Measurements from ENCODE around the gene METTL4. TPM values are rescaled to one million over a fixed set of nuclear protein-coding genes. Genes with fewer than 3 reads are reported as not detected.
A peak's percentile ranks its signal among the peaks of the same experiment; 100 is the strongest.

The METTL4 gene
- total and polyA plus RNA-seq, 9 of the 15 experiments (the other 6 are each of a cell fraction or from before 2014, with no cell fraction given), result 7.9 to 32.8 (median 22.1) TPM

- TF ChIP-seq CLOCK (CRISPR knock-in tag; IDR thresholded peaks at IDR 0.05; ENCODE audit: borderline replicate concordance) (no peak), ZNF134 (CRISPR knock-in tag; conservative IDR thresholded peaks at IDR 0.05) (no peak), UBTF (IDR thresholded peaks at IDR 0.05; ENCODE audit: borderline replicate concordance in 1 of 2, low read depth in 2 of 2, low read length in 2 of 2) (0 out of 4 replicates have a peak, but pooled peaks have one; percentile 19 to 43), ZNF24 (IDR thresholded peaks at IDR 0.05) (0 out of 2 replicates have a peak, but pooled peaks have one; percentile 5), HDAC2 (IDR thresholded peaks at IDR 0.05) (peak; percentile 45; the same call in 1 of the 2 replicates), XRCC4 (IDR thresholded peaks at IDR 0.05; ENCODE audit: extremely low read depth, insufficient read depth, insufficient read length) (no peak)
- TF ChIP-seq, protein P1, sequence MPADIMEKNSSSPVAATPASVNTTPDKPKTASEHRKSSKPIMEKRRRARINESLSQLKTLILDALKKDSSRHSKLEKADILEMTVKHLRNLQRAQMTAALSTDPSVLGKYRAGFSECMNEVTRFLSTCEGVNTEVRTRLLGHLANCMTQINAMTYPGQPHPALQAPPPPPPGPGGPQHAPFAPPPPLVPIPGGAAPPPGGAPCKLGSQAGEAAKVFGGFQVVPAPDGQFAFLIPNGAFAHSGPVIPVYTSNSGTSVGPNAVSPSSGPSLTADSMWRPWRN (IDR thresholded peaks at IDR 0.05; ENCODE audit: low read depth), result no peak; the same call in 1 of the 2 replicates
- TF ChIP-seq, protein P2, sequence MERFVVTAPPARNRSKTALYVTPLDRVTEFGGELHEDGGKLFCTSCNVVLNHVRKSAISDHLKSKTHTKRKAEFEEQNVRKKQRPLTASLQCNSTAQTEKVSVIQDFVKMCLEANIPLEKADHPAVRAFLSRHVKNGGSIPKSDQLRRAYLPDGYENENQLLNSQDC (CRISPR knock-in tag; IDR thresholded peaks at IDR 0.05), result 0 out of 2 replicates have a peak, but pooled peaks have one; percentile 62
- TF ChIP-seq, protein P3, sequence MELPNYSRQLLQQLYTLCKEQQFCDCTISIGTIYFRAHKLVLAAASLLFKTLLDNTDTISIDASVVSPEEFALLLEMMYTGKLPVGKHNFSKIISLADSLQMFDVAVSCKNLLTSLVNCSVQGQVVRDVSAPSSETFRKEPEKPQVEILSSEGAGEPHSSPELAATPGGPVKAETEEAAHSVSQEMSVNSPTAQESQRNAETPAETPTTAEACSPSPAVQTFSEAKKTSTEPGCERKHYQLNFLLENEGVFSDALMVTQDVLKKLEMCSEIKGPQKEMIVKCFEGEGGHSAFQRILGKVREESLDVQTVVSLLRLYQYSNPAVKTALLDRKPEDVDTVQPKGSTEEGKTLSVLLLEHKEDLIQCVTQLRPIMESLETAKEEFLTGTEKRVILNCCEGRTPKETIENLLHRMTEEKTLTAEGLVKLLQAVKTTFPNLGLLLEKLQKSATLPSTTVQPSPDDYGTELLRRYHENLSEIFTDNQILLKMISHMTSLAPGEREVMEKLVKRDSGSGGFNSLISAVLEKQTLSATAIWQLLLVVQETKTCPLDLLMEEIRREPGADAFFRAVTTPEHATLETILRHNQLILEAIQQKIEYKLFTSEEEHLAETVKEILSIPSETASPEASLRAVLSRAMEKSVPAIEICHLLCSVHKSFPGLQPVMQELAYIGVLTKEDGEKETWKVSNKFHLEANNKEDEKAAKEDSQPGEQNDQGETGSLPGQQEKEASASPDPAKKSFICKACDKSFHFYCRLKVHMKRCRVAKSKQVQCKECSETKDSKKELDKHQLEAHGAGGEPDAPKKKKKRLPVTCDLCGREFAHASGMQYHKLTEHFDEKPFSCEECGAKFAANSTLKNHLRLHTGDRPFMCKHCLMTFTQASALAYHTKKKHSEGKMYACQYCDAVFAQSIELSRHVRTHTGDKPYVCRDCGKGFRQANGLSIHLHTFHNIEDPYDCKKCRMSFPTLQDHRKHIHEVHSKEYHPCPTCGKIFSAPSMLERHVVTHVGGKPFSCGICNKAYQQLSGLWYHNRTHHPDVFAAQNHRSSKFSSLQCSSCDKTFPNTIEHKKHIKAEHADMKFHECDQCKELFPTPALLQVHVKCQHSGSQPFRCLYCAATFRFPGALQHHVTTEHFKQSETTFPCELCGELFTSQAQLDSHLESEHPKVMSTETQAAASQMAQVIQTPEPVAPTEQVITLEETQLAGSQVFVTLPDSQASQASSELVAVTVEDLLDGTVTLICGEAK (IDR thresholded peaks at IDR 0.05), result peak; percentile 57; the same call in 1 of the 2 replicates
- TF ChIP-seq, protein P3 (CRISPR knock-in tag; IDR thresholded peaks at IDR 0.05), result no peak; the same call in 1 of the 2 replicates
Observed at GRCh38 chr18:2571200-2572170, at the start of gene METTL4, which contains the start of gene NDC80 (continued).

Measured in K562 (cell line).